Peyer's patch (tissue), 4 donors: ENCODE results near the gene KCNQ5.

Experiments
- POLR2A ChIP-seq, 2 donors: fragments of 450-650 bp; IDR thresholded peaks; one replicate each; pipeline ENCODE4 v1.5.1; 2017; ENCODE audit warnings: antibody characterized with exemption in 2 of 2, mild to moderate bottlenecking in 2 of 2, moderate library complexity in 2 of 2
- TF ChIP-seq, protein P1 (sequence below), 6 experiments: fragments of 450-650 bp in 4 of 6; fragments of 200-600 bp in 2 of 6; sonication (generic) in 1 of 6; IDR thresholded peaks; one replicate each; pipeline ENCODE4 v1.5.1; 2017 to 2019; ENCODE audit warnings: antibody characterized with exemption in 6 of 6, mild to moderate bottlenecking in 3 of 6, moderate library complexity in 1 of 6

DNA sequence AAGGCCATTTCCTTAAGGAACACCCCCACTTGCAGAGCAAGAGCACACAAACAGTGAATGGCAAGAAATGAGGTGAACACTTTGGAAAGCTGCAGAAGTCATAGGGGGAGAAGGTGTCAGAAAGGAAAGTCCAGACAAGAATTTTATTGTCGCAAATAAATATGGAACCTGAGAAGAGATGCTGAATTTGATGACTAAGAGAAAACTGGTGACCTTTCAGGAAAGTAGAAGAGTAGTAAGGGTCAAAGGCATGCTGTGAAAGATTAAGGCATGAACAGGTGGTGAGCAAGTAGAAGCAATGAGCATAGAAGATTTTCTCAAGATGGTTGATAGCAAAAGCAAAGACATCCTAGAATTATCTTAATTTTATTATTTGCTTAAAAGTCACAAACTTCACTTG, 194.2 kb downstream of the KCNQ5 start:
- TF ChIP-seq POLR2A (IDR thresholded peaks at IDR 0.05): no peak
- TF ChIP-seq, protein P1, sequence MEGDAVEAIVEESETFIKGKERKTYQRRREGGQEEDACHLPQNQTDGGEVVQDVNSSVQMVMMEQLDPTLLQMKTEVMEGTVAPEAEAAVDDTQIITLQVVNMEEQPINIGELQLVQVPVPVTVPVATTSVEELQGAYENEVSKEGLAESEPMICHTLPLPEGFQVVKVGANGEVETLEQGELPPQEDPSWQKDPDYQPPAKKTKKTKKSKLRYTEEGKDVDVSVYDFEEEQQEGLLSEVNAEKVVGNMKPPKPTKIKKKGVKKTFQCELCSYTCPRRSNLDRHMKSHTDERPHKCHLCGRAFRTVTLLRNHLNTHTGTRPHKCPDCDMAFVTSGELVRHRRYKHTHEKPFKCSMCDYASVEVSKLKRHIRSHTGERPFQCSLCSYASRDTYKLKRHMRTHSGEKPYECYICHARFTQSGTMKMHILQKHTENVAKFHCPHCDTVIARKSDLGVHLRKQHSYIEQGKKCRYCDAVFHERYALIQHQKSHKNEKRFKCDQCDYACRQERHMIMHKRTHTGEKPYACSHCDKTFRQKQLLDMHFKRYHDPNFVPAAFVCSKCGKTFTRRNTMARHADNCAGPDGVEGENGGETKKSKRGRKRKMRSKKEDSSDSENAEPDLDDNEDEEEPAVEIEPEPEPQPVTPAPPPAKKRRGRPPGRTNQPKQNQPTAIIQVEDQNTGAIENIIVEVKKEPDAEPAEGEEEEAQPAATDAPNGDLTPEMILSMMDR (IDR thresholded peaks at IDR 0.05): no peak
